HepG2 (cell line): Measurements from ENCODE around the gene CLHC1. TPM values are rescaled to one million over a fixed set of nuclear protein-coding genes. Genes with fewer than 3 reads are reported as not detected.

ENCODE experiments used
- ATAC-seq: fragments of 200-7000 bp; cut with Tn5 transposase; 3 replicates; pipeline ENCODE4 v1.9.1; 2020; ENCODE audit warnings: mild to moderate bottlenecking, moderate library complexity
- BruUV-seq: library from RNA; stranded (reverse); fragments of 400-500 nt; replicated peaks from 2 replicates; lab custom pipeline; 2021; lab: Mats Ljungman, UMichigan
- CTCF ChIA-PET: fragments of 300-600 bp; formaldehyde crosslinking; extraction: SDS; loops from one replicate; lab custom pipeline; 2021; ENCODE audit warnings: low total read pairs, inconsistent platforms, low intra/inter-chr PET ratio; lab: Yijun Ruan, JAX
- POLR2A ChIA-PET: fragments of 350-600 bp; sonication (Branson Sonifier 250); formaldehyde crosslinking; loops from one replicate; lab custom pipeline; 2020; ENCODE audit warnings: antibody characterized with exemption, inconsistent platforms; lab: Yijun Ruan, JAX
- DNase-seq: peaks from one replicate; pipeline ENCODE4 v3.0.0-alpha.2; 2015; ENCODE audit warnings: low spot score
- FAIRE-seq: peaks from 3 replicates; lab custom pipeline; 2011; peaks lifted over from hg19 to GRCh38; lab: Jason Lieb, UNC
- H2AFZ ChIP-seq: one replicate; pipeline ENCODE4 v1.6.1; 2011; ENCODE audit warnings: low read length, inconsistent platforms
- H3K27ac ChIP-seq: fragments of 300-600 bp; 3 replicates; pipeline ENCODE4 v1.8.0; 2011; ENCODE audit warnings: mixed run types, mild to moderate bottlenecking, mixed read lengths, low read length, inconsistent platforms; ENCODE audit not compliant: insufficient read depth; ENCODE audit errors: extremely low read length
- H3K27me3 ChIP-seq, 2 experiments: fragments of 200-600 bp in 1 of 2; 2 replicates in 1 of 2; 3 replicates in 1 of 2; pipeline versions ENCODE4 v1.6.0 to v1.8.0; 2011; ENCODE audit warnings: low read length in 2 of 2, mild to moderate bottlenecking in 2 of 2, moderate library complexity in 2 of 2, inconsistent platforms in 1 of 2; ENCODE audit not compliant: insufficient read depth in 2 of 2, control insufficient read depth in 1 of 2
- H3K36me3 ChIP-seq, 2 experiments: fragments of 200-600 bp in 1 of 2; replicated peaks in 1 of 2; 2 replicates in 1 of 2; 3 replicates in 1 of 2; pipeline versions ENCODE4 v1.5.1 to v1.8.0; 2011; ENCODE audit warnings: low read length in 2 of 2, inconsistent platforms in 1 of 2; ENCODE audit not compliant: insufficient read depth in 2 of 2, control insufficient read depth in 1 of 2
- H3K4me1 ChIP-seq: 2 replicates; pipeline ENCODE4 v1.5.1; 2012; ENCODE audit warnings: low read length, inconsistent platforms; ENCODE audit not compliant: insufficient read depth
- H3K4me2 ChIP-seq: 2 replicates; pipeline ENCODE4 v1.6.0; 2011; ENCODE audit warnings: low read depth, low read length, inconsistent platforms
- H3K4me3 ChIP-seq, 3 experiments: fragments of 200-600 bp in 1 of 3; sonication (generic), shearing (Covaris generic) in 1 of 3; replicated peaks in 1 of 3; 2 replicates each; pipeline ENCODE4 v1.5.1; 2011 to 2016; ENCODE audit warnings: low read length in 3 of 3, inconsistent platforms in 2 of 3, low read depth in 2 of 3, mild to moderate bottlenecking in 2 of 3, control low read depth in 1 of 3, mixed read lengths in 1 of 3; ENCODE audit not compliant: insufficient read depth in 1 of 3
- H3K79me2 ChIP-seq: one replicate; pipeline ENCODE4 v1.6.1; 2011; ENCODE audit warnings: low read length, inconsistent platforms; ENCODE audit not compliant: insufficient read depth
- H3K9ac ChIP-seq: 2 replicates; pipeline ENCODE4 v1.6.0; 2011; ENCODE audit warnings: mild to moderate bottlenecking, low read depth, low read length, inconsistent platforms; ENCODE audit not compliant: insufficient read depth
- H3K9me3 ChIP-seq: 2 replicates; pipeline ENCODE4 v1.5.1; 2012; ENCODE audit warnings: mild to moderate bottlenecking, low read length
- H4K20me1 ChIP-seq: 2 replicates; pipeline ENCODE4 v1.6.0; 2011; ENCODE audit warnings: inconsistent platforms, mild to moderate bottlenecking, low read length, moderate library complexity; ENCODE audit not compliant: insufficient read depth
- GFI1 ChIP-seq: sonication (generic); formaldehyde crosslinking; IDR thresholded peaks from 2 replicates; pipeline ENCODE4 v1.5.0; 2020; ENCODE audit warnings: missing genetic modification reagents, mild to moderate bottlenecking, borderline replicate concordance
- SRSF4 ChIP-seq: fragments of 200-400 bp; formaldehyde crosslinking; IDR thresholded peaks from one replicate; pipeline ENCODE4 v1.6.1; 2018; ENCODE audit warnings: mild to moderate bottlenecking, low read depth, low read length, moderate library complexity; ENCODE audit not compliant: poor library complexity, severe bottlenecking
- ZIK1 ChIP-seq: sonication (generic); formaldehyde crosslinking; IDR thresholded peaks from 2 replicates; pipeline ENCODE4 v1.5.0; 2020; ENCODE audit warnings: mild to moderate bottlenecking, low read depth, missing genetic modification reagents, borderline replicate concordance
- ZNF550 ChIP-seq: sonication (generic); formaldehyde crosslinking; IDR thresholded peaks from 2 replicates; pipeline ENCODE4 v1.4.0; 2020; ENCODE audit warnings: mild to moderate bottlenecking, missing genetic modification reagents, borderline replicate concordance
- ZNF652 ChIP-seq: IDR thresholded peaks from 2 replicates; pipeline ENCODE4 v1.6.1; 2016; ENCODE audit warnings: low read depth, borderline replicate concordance
- ZNF775 ChIP-seq: sonication (generic); formaldehyde crosslinking; IDR thresholded peaks from 2 replicates; pipeline ENCODE4 v1.4.0; 2020; ENCODE audit warnings: missing genetic modification reagents, mild to moderate bottlenecking, moderate library complexity, borderline replicate concordance
- WGBS: methylation state at CpG from one replicate; pipeline ENCODE4 v1.1.6; 2017; ENCODE audit warnings: low lambda C conversion rate; 5-methylcytosine and 5-hydroxymethylcytosine counted together
- in situ Hi-C: cut with HindIII; loops from 2 replicates; pipeline ENCODE4 v1.10.0; 2017; ENCODE audit warnings: low pct_unique_long_range_greater_than_20kb; ENCODE audit not compliant: extremely low pct_ligation_motif_present
- intact Hi-C: fragments of 100-400 bp; cut with micrococcal nuclease; formaldehyde crosslinking; loops from one replicate; pipeline ENCODE4 v1.10.0; 2022; ENCODE audit not compliant: unreplicated experiment
- polyA plus RNA-seq, 8 experiments: library from polyadenylated mRNA; depleted of rRNA in 3 of 8; stranded (reverse) in 7 of 8; unstranded in 1 of 8; fragments of >200 nt; fragmentation: Illumina TruSeq in 4 of 8; extraction: Trizol in 4 of 8; gene quantifications; 2 replicates each; pipeline versions ENCODE4 v1.2.1 to v1.2.3, GENCODE V29; 2011 to 2016; ENCODE audit warnings: low read depth in 4 of 8, missing spikeins in 1 of 8, mixed read lengths in 1 of 8; ENCODE audit not compliant: insufficient read depth in 1 of 8
- total RNA-seq, 5 experiments: library from RNA; depleted of rRNA; stranded (reverse); fragments of >200 nt; fragmentation: Illumina TruSeq; extraction: Trizol; gene quantifications; 2 replicates each; pipeline ENCODE4 v1.2.3, GENCODE V29; 2016; ENCODE audit warnings: low read depth in 1 of 5
- TF ChIP-seq, protein P1 (sequence below): sonication (generic); formaldehyde crosslinking; IDR thresholded peaks from 2 replicates; pipeline ENCODE4 v1.5.0; 2020; ENCODE audit warnings: mild to moderate bottlenecking, missing genetic modification reagents
- TF ChIP-seq, protein P2 (sequence below): sonication (generic); formaldehyde crosslinking; IDR thresholded peaks from 2 replicates; pipeline ENCODE4 v1.4.0; 2020; ENCODE audit warnings: missing genetic modification reagents, mild to moderate bottlenecking, borderline replicate concordance

The CLHC1 gene
- total and polyA plus RNA-seq, 2 of the 13 experiments (the other 11 are each of a cell fraction or from before 2014, with no cell fraction given) = 9.8 to 12.6 TPM

DNA sequence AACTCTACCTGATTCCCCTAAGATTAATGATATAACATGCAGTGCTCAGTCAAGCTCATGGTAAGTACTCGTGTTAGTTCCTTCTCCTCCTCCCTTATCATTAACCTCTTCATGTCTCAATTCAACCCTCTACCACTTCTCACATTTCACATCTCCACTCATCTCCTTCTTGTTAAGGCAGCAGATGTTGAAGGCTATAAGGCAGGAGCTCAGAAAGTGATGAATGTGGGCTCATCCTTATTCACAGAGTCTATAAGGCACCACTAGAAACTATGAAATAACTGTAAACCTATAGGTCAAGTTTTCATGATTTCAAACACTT, 56.0 kb downstream of the CLHC1 start:
- intact Hi-C loops = no loop called here

More for the DNA sequence above, 56.0 kb downstream of the CLHC1 start:
- ATAC-seq (no peak), FAIRE-seq (no peak), DNase-seq (no peak)
- Histone ChIP-seq H3K4me3 (no peak overlapping the region), H3K4me1 (peaks cover 11% of the 10 kb centered on the region), H3K36me3 (no peaks in the 10 kb centered on the region), H3K9ac (no peak overlapping the region), H3K9me3 (no peaks in the 10 kb centered on the region), H2AFZ (no peak overlapping the region), H4K20me1 (no peaks in the 10 kb centered on the region), H3K27me3 (no peaks in the 10 kb centered on the region), H3K79me2 (no peaks in the 10 kb centered on the region), H3K27ac (no peak overlapping the region), H3K4me2 (no peak overlapping the region)
- POLR2A ChIA-PET = interaction anchor here (1.5 kb wide), 1 partner anchor 56 kb away, joined by 4 read pairs; the partner anchor contains the start of genes CLHC1 and RPS27A
- 85% methylated on average over 1 of the region's 1 CpG for WGBS
- no TSS peak for BruUV-seq
- TF ChIP-seq SRSF4 = no peak
- TF ChIP-seq, protein P1, sequence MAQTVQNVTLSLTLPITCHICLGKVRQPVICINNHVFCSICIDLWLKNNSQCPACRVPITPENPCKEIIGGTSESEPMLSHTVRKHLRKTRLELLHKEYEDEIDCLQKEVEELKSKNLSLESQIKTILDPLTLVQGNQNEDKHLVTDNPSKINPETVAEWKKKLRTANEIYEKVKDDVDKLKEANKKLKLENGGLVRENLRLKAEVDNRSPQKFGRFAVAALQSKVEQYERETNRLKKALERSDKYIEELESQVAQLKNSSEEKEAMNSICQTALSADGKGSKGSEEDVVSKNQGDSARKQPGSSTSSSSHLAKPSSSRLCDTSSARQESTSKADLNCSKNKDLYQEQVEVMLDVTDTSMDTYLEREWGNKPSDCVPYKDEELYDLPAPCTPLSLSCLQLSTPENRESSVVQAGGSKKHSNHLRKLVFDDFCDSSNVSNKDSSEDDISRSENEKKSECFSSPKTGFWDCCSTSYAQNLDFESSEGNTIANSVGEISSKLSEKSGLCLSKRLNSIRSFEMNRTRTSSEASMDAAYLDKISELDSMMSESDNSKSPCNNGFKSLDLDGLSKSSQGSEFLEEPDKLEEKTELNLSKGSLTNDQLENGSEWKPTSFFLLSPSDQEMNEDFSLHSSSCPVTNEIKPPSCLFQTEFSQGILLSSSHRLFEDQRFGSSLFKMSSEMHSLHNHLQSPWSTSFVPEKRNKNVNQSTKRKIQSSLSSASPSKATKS (CRISPR knock-in tag) = no peak
- TF ChIP-seq, protein P2, sequence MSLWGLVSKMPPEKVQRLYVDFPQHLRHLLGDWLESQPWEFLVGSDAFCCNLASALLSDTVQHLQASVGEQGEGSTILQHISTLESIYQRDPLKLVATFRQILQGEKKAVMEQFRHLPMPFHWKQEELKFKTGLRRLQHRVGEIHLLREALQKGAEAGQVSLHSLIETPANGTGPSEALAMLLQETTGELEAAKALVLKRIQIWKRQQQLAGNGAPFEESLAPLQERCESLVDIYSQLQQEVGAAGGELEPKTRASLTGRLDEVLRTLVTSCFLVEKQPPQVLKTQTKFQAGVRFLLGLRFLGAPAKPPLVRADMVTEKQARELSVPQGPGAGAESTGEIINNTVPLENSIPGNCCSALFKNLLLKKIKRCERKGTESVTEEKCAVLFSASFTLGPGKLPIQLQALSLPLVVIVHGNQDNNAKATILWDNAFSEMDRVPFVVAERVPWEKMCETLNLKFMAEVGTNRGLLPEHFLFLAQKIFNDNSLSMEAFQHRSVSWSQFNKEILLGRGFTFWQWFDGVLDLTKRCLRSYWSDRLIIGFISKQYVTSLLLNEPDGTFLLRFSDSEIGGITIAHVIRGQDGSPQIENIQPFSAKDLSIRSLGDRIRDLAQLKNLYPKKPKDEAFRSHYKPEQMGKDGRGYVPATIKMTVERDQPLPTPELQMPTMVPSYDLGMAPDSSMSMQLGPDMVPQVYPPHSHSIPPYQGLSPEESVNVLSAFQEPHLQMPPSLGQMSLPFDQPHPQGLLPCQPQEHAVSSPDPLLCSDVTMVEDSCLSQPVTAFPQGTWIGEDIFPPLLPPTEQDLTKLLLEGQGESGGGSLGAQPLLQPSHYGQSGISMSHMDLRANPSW = no peak
- TF ChIP-seq ZNF550 (CRISPR knock-in tag) = no peak
- no peak for TF ChIP-seq GFI1
- TF ChIP-seq ZNF775 (CRISPR knock-in tag) = no peak
- no peak; the same call in 1 of the 2 replicates for TF ChIP-seq ZNF652 (CRISPR knock-in tag)
- no peak for TF ChIP-seq ZIK1 (CRISPR knock-in tag)
- CTCF ChIA-PET = interaction anchor here (1.0 to 2.0 kb wide), 2 partner anchors 105 to 161 kb away, joined by 4 to 13 read pairs; no protein-coding TSS in a partner anchor
- in situ Hi-C loops = no loop called here
